GM20000 (cell line): ENCODE data around the gene AKAP8L.
"Not testable (repeated sequence)": the region's sequence is repeated elsewhere in the genome, so short reads cannot be mapped to it uniquely, and the experiment has no call there.

Experiments
- DNase-seq: peaks from one replicate; pipeline ENCODE4 v3.0.0; 2012; ENCODE audit warnings: low spot score
- TF ChIP-seq, protein P1 (sequence below): IDR thresholded peaks from 2 replicates; pipeline ENCODE4 v1.5.1; 2012; ENCODE audit warnings: mild to moderate bottlenecking, control low read depth; ENCODE audit errors: extremely low read depth, missing control alignments

AKAP8L gene

DNA sequence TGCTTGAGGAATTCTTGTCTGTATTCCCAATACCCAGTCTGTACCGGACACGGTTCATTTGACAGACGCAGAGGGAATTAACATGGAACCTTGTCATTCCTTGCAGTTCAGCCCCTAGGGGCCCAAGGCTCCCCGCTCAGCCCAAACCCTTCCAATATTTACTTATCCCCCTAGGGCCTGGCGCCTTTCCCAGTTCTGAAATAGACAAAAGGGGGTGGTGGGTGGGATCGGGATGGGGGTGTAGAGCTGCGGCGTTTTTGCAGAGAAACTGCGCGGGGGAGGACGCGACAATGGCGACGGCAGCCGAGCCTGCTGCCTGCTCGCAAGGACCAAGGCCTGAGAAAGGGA, 583 bp downstream of the AKAP8L start:
- TF ChIP-seq, protein P1, sequence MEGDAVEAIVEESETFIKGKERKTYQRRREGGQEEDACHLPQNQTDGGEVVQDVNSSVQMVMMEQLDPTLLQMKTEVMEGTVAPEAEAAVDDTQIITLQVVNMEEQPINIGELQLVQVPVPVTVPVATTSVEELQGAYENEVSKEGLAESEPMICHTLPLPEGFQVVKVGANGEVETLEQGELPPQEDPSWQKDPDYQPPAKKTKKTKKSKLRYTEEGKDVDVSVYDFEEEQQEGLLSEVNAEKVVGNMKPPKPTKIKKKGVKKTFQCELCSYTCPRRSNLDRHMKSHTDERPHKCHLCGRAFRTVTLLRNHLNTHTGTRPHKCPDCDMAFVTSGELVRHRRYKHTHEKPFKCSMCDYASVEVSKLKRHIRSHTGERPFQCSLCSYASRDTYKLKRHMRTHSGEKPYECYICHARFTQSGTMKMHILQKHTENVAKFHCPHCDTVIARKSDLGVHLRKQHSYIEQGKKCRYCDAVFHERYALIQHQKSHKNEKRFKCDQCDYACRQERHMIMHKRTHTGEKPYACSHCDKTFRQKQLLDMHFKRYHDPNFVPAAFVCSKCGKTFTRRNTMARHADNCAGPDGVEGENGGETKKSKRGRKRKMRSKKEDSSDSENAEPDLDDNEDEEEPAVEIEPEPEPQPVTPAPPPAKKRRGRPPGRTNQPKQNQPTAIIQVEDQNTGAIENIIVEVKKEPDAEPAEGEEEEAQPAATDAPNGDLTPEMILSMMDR, result no peak
- DNase-seq, result no peak

DNA sequence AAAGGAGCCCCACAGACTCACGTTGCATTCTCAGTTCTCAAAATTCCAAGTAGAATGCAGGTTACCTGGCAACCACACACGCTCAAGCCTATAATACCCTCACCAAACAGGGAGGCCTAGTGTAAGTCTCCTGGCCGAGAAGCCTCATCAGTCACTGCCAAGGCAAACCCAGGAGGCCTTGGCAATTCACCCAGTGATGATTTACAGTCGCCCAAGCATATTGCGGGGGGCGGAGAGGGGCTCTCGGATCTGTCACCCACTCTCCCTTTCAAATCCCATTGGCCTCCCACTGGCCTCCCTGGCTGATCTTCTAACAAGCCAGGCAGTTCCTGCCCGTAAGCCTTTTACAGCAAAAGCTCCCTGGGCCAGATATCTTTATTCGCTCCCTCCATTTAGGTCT, 1.1 kb downstream of the AKAP8L start:
- no peak for DNase-seq
- TF ChIP-seq, protein P1, result no peak

DNA sequence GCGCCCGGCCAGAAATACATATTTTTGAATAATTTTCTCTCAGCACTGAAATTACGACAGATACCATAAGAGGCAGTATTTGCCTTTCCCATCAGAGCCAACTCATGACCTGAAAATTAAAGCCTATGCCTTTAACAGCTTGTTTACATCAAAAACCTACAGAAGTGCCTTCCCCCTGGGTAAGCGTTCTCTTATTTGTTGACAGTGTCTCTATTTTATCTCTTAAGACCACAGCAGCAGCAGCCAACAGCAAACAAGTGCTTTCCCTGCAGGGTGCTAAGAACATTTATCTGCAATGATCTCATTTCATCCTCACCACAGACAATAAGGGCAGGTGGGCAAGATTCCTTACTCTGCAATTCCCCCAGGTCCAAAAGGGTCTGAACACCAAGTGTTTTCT, 6.0 kb downstream of the AKAP8L start:
- TF ChIP-seq, protein P1, result no peak
- DNase-seq, result no peak

DNA sequence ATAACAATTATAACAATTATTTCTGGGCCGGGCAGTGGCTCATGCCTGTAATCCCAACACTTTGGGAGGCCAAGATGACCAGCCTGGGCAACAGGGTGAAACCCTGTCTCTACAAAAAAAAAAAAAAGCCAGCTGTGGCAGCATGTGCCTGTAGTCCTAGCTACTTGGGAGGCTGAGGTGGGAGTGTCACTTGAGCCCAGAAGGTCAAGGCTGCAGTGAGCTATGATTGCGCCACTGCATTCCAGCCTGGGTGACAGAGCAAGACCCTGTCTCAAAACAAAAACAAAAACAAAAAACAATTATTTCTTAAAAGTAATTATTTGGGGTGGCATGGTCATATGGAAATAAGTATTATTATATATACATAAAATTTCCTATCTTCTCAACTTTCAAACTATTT, 7.4 kb downstream of the AKAP8L start:
- DNase-seq, result not testable (repeated sequence)

DNA sequence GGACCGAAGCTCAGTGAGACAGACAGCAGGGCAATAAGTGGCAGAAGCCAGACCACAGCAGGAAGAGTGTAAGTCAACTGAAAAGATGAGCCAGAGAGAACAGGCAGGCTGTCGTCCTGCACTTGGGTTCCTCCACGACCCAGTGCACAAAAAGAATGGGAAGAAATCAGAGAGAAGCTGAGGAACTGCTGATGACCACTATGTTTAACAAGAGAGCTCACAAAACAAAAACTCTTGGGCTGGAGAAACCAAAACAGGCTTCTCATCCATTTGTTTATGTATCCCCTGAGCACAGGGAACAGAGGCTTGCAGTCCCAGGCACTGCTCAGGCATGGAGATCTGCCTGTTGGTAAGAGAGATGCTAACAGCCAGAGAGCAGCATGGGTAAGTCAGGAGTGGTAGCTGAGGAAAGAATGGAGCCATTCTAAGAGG, 14.0 kb downstream of the AKAP8L start:
- no peak for DNase-seq
- TF ChIP-seq, protein P1, result no peak

DNA sequence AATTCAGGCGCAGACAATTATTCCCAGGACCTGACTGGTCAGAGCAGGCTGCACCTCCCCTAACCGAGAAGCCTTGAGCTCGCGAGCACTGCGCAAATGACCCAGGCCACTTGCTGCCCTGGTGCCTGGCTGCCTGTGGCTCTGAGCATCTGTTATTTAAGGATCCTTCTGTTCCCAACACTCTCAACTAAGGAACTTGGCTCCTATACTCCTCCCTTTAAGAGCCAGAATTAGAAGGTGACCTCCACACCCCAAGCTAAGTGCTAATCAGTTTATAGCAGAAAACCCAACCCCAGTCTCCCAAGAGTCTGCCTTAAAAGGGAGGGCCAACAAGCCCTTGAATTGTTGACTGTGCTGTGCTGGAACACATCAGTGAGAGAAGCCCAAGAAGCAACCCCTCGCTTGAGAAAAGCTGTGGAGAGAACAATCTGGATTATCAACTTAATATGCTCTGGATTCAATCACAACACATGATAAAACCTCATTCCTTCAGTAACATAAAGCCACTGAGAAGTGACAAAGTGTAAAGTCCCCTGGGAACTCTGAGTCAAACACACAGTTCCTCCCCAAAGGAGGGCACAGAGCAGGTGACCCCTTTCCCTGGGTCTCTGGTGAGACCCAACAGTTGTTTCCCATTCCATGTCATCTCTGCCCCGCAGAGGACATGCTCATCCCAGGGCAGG, 14.6 kb downstream of the AKAP8L start:
- TF ChIP-seq, protein P1, result no peak
- DNase-seq, result no peak

DNA sequence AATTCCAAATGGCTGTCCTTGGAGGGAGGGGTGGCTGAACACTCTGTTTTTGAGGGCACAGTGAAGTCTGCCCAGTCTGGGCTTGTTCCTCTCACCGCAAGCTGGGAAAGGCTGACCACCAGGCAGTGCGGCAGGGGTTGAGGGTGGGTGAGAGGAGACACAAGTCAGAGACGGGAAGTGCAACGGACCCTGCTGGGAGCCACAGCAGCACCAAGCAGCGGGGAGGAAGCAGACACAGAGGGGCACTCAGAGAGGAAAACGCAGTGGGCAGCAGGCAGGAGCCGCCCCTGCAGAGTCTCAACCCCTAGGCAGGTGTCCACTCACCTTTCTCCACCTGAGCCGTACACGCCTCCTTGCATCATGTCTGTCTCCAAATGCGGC, 15.6 kb downstream of the AKAP8L start:
- no peak for DNase-seq
- TF ChIP-seq, protein P1, result no peak

DNA sequence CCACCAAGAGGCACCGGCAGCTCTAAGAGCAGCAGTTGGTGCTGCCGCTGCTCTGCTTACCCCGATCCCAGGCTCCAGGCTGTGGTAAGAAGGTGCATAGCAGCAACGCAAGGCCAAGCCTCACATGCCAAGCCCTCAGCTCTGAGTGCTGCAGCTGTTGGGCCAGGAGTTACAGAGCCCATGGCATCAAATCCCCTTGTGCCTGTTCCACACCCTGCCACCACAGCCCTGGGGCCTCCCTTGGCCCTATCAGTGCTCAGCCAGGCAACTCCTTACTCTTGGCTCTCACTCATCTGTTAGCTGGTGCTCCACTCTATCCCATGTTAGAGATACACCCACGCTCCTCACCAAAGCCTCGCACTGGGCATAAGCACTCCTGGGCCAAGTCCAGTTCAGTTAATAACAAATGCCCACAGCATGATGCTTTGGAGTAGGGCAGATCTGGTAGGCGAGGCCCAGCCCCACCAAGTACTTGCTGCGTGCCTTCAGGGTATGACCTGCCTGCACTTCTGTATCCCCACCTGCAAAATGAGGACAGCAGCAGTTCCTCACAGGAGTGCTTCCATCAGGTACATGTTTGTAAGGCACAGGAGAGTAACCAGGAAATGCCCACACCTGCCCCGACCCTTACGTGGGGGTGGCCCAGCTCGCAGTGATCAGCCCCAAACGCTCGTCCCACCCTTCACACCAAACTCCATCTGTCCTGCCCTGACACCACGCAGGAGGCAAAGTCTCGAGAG, 16.2 kb downstream of the AKAP8L start:
- no peak for DNase-seq
- TF ChIP-seq, protein P1, result no peak
